ENCODE data around the gene SCARB1. TPM values are rescaled to one million over a fixed set of nuclear protein-coding genes. Genes with fewer than 3 reads are reported as not detected.

Gene SCARB1
- total RNA-seq, 4 donors from 2014 or later: 8.3 to 24.1 (median 13.0) TPM

GRCh38 chr12:124847113-124848074, 16.3 kb downstream of the SCARB1 start:
- H3K36me3 ChIP-seq: no peaks in the 10 kb centered on the region
- no peak for DNase-seq (ENCODE audit: extremely low spot score)
- no peak overlapping the region for H3K4me3 ChIP-seq
- intact Hi-C loops (cut with DNase I): no loop called here
- peaks cover 25 to 37% (median 31%) of the 10 kb centered on the region in 4 donors for H3K4me1 ChIP-seq
- H3K9me3 ChIP-seq: no peaks in the 10 kb centered on the region
- peak overlapping the region in 3 of 4 donors; percentile 34 to 57 (median 39) for H3K27ac ChIP-seq (replicated peaks in 1 of 4)
- no peaks in the 10 kb centered on the region for H3K27me3 ChIP-seq
- TF ChIP-seq EP300 (IDR thresholded peaks at IDR 0.05) (no peak), POLR2A (IDR thresholded peaks at IDR 0.05; ENCODE audit: low read depth) (no peak), POLR2AphosphoS5 (IDR thresholded peaks at IDR 0.05) (no peak)
- TF ChIP-seq, protein P1, sequence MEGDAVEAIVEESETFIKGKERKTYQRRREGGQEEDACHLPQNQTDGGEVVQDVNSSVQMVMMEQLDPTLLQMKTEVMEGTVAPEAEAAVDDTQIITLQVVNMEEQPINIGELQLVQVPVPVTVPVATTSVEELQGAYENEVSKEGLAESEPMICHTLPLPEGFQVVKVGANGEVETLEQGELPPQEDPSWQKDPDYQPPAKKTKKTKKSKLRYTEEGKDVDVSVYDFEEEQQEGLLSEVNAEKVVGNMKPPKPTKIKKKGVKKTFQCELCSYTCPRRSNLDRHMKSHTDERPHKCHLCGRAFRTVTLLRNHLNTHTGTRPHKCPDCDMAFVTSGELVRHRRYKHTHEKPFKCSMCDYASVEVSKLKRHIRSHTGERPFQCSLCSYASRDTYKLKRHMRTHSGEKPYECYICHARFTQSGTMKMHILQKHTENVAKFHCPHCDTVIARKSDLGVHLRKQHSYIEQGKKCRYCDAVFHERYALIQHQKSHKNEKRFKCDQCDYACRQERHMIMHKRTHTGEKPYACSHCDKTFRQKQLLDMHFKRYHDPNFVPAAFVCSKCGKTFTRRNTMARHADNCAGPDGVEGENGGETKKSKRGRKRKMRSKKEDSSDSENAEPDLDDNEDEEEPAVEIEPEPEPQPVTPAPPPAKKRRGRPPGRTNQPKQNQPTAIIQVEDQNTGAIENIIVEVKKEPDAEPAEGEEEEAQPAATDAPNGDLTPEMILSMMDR (IDR thresholded peaks at IDR 0.05): no peak
- 67% methylated on average over 12 of the region's 12 CpGs for WGBS

- Histone ChIP-seq H3K4me1 (peaks cover 30 to 41% (median 36%) of the 10 kb centered on the region in 4 donors), H3K9me3 (no peaks in the 10 kb centered on the region), H3K27me3 (no peaks in the 10 kb centered on the region), H3K27ac (replicated peaks in 1 of 4) (no peak overlapping the region), H3K36me3 (no peaks in the 10 kb centered on the region), H3K4me3 (no peak overlapping the region)
- DNase-seq (ENCODE audit: extremely low spot score): no peak
- TF ChIP-seq POLR2A (IDR thresholded peaks at IDR 0.05; ENCODE audit: low read depth): no peak
- TF ChIP-seq POLR2AphosphoS5 (IDR thresholded peaks at IDR 0.05): no peak
- TF ChIP-seq, protein P1 (IDR thresholded peaks at IDR 0.05): no peak
- no peak for TF ChIP-seq EP300 (IDR thresholded peaks at IDR 0.05)
- intact Hi-C loops (cut with DNase I): no loop called here
- 93% methylated on average over 37 of the region's 37 CpGs for WGBS
Measured at GRCh38 chr12:124844411-124845397, 19.0 kb downstream of the SCARB1 start.

DNA sequence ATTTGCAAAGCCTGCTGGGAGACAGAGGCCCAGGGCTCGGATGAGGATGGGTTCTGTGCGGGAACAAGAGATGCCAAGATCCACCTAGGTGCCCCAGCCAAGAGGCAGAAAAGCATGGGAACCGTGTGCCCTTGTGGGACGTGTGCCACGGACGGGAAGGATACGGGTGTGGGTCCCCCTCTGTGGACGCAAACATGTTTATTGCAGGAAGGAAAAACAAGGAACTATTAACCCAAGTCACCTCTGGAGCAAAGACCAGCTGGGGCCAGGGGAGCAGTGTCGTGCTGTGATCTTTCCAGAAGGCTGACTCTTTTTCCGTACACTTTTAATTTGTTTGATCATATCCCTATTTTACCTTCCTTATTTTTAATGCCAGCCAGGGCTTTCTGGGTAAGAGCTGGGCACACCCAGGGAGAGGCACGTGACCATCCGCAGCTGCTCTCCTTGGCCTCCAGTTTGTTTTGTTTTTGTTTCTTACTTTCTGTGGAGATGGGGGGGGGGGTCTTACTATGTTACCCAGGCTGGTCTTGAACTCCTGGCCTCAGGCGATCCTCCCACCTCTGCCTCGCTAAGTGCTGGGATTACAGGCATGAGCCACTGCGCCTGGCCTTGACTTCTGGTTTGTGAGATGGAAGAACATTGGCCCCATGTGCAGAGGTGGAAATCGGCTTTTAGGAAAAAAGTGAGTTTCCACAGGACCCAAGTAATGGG, 20.7 kb downstream of the SCARB1 start:
- H3K27ac ChIP-seq (replicated peaks in 1 of 4): peak overlapping the region in 3 of 4 donors; percentile 11 to 31 (median 26)
- no peaks in the 10 kb centered on the region for H3K27me3 ChIP-seq
- DNase-seq (ENCODE audit: extremely low spot score): no peak
- 69% methylated on average over 16 of the region's 16 CpGs for WGBS
- TF ChIP-seq POLR2AphosphoS5 (IDR thresholded peaks at IDR 0.05) (no peak), POLR2A (IDR thresholded peaks at IDR 0.05; ENCODE audit: low read depth) (no peak), EP300 (IDR thresholded peaks at IDR 0.05) (no peak)
- TF ChIP-seq, protein P1 (IDR thresholded peaks at IDR 0.05): no peak
- no peaks in the 10 kb centered on the region for H3K9me3 ChIP-seq
- intact Hi-C loops (cut with DNase I): no loop called here
- peaks cover 31 to 40% (median 36%) of the 10 kb centered on the region in 4 donors for H3K4me1 ChIP-seq
- no peaks in the 10 kb centered on the region for H3K36me3 ChIP-seq
- no peak overlapping the region for H3K4me3 ChIP-seq

DNA sequence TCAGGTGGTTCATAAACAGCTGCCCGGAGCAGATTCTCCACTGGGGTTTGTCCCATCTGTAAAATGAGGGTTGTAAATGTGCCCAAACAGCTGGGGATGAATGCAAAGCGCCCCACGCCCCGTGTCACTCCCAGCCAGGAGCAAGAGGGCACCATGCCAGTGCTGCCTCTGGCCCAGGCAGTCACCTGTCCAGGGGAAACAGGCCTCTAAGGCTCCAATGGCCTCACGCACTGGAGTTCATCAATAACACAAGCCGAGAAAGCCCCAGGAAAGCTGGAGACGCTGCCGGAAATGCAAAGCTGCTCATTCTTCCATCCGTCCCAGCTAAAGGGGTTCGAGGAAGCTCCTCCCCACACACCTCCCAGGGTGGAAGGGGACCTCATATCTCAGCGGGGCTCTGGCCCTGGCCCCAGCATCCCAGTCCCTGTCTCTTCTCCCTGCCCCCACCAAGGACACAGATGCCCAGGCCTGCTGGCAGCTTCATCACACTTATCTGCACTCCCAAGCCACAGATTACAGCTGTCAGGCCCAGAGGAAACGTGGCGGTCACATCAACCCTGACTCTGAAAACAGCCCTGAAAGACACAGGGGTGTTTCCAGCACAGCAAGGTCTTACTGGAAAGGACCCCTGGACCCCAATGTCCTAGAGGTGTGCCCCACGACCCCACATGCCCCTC, 21.5 kb downstream of the SCARB1 start:
- TF ChIP-seq, protein P1 (IDR thresholded peaks at IDR 0.05): no peak
- no peak for TF ChIP-seq EP300 (IDR thresholded peaks at IDR 0.05)
- no peak for TF ChIP-seq POLR2AphosphoS5 (IDR thresholded peaks at IDR 0.05)
- TF ChIP-seq POLR2A (IDR thresholded peaks at IDR 0.05; ENCODE audit: low read depth): no peak
- peak overlapping the region in 3 of 4 donors; percentile 11 to 31 (median 26) for H3K27ac ChIP-seq (replicated peaks in 1 of 4)
- WGBS: 81% methylated on average over 13 of the region's 14 CpGs
- intact Hi-C loops (cut with DNase I): no loop called here
- peaks cover 27 to 38% (median 34%) of the 10 kb centered on the region in 4 donors for H3K4me1 ChIP-seq
- no peak overlapping the region for H3K4me3 ChIP-seq
- no peaks in the 10 kb centered on the region for H3K36me3 ChIP-seq
- DNase-seq (ENCODE audit: extremely low spot score): no peak
- H3K9me3 ChIP-seq: no peaks in the 10 kb centered on the region
- H3K27me3 ChIP-seq: no peaks in the 10 kb centered on the region

All from esophagus muscularis mucosa (tissue), 4 donors.